Mammary epithelial cell (primary cell): ENCODE measurements around the gene PAM16.

Experiments
- EZH2 ChIP-seq: IDR thresholded peaks from 2 replicates; pipeline ENCODE4 v1.6.1; 2012; ENCODE audit warnings: low read length, inconsistent platforms, borderline replicate concordance
- TF ChIP-seq, protein P1 (sequence below), 2 donors: IDR thresholded peaks in 1 of 2; conservative IDR thresholded peaks in 1 of 2; 2 replicates each; pipeline ENCODE4 v1.5.1; 2011 to 2012; ENCODE audit warnings: inconsistent platforms in 2 of 2, low read length in 2 of 2, mild to moderate bottlenecking in 2 of 2, control low read depth in 1 of 2, low read depth in 1 of 2; ENCODE audit not compliant: insufficient read depth in 1 of 2; ENCODE audit errors: extremely low read depth in 1 of 2

DNA sequence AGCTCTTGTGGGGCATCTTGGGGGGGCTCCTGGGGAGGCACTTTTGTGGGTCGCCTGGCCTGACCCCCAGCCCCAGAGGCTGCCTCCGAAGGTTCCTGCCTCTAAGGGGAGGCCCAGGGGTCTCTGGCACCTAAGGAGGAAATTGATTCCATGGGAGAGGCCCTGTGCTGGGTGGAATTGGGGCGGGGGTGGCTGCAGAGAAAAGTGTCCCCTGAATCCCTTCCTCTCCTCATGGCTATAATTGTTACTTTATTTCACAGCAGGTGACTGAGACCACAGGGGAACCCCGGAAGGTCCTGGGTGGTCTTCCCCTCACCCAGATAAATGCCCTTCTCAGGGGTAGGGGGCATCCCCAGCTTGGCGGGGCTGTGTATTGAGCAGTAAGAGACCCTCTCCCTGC is 32.2 kb downstream of the PAM16 start:
- TF ChIP-seq, protein P1, sequence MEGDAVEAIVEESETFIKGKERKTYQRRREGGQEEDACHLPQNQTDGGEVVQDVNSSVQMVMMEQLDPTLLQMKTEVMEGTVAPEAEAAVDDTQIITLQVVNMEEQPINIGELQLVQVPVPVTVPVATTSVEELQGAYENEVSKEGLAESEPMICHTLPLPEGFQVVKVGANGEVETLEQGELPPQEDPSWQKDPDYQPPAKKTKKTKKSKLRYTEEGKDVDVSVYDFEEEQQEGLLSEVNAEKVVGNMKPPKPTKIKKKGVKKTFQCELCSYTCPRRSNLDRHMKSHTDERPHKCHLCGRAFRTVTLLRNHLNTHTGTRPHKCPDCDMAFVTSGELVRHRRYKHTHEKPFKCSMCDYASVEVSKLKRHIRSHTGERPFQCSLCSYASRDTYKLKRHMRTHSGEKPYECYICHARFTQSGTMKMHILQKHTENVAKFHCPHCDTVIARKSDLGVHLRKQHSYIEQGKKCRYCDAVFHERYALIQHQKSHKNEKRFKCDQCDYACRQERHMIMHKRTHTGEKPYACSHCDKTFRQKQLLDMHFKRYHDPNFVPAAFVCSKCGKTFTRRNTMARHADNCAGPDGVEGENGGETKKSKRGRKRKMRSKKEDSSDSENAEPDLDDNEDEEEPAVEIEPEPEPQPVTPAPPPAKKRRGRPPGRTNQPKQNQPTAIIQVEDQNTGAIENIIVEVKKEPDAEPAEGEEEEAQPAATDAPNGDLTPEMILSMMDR (conservative IDR thresholded peaks at IDR 0.05 in 1 of 2, IDR thresholded peaks at IDR 0.05 in 1 of 2; ENCODE audit: extremely low read depth in 1 of 2, insufficient read depth in 1 of 2, low read depth in 1 of 2, low read length in 2 of 2), result no peak
- TF ChIP-seq EZH2, result no peak
